ENCODE results near the gene MDC1.

- TF ChIP-seq POLR2A (IDR thresholded peaks at IDR 0.05) (no peak), POLR2AphosphoS5 (IDR thresholded peaks at IDR 0.05) (no peak), CTCF (IDR thresholded peaks at IDR 0.05 in 8 of 11, conservative IDR thresholded peaks at IDR 0.05 in 3 of 11) (peak in 1 of 11 experiments; percentile 6)
Observed at GRCh38 chr6:30741789-30742315, 24.8 kb upstream of the MDC1 start.

Measured in spleen (tissue), 7 donors.